KMS-11 (cell line): ENCODE data around the gene TAMALIN.

ENCODE experiments used
- H2AFZ ChIP-seq: fragments of 200-600 bp; sonication (generic); 2 replicates; pipeline ENCODE4 v1.6.1; 2016; ENCODE audit warnings: antibody characterized with exemption, mixed run types, low read depth
- H3K27ac ChIP-seq: fragments of 200-600 bp; sonication (generic); 2 replicates; pipeline ENCODE4 v1.6.1; 2016; ENCODE audit warnings: mild to moderate bottlenecking, mixed run types
- H3K27me3 ChIP-seq: fragments of 200-600 bp; sonication (generic); 2 replicates; pipeline ENCODE4 v1.6.1; 2017; ENCODE audit warnings: mild to moderate bottlenecking, low read depth, mixed run types, moderate library complexity; ENCODE audit not compliant: insufficient read depth
- H3K36me3 ChIP-seq: fragments of 200-600 bp; sonication (generic); 2 replicates; pipeline ENCODE4 v1.6.1; 2017; ENCODE audit warnings: mild to moderate bottlenecking, mixed run types; ENCODE audit not compliant: insufficient read depth
- H3K4me1 ChIP-seq: fragments of 200-600 bp; sonication (generic); 2 replicates; pipeline ENCODE4 v1.6.1; 2016; ENCODE audit warnings: mild to moderate bottlenecking, low read depth, mixed run types; ENCODE audit not compliant: poor library complexity, severe bottlenecking
- H3K4me2 ChIP-seq: fragments of 200-600 bp; sonication (generic); 2 replicates; pipeline ENCODE4 v1.7.0; 2016; ENCODE audit warnings: mild to moderate bottlenecking, mixed run types
- H3K4me3 ChIP-seq: fragments of 200-600 bp; sonication (generic); IDR thresholded peaks from 2 replicates; pipeline ENCODE4 v1.6.1; 2017; ENCODE audit warnings: low read depth, low read length, mixed read lengths; ENCODE audit not compliant: insufficient read depth
- H3K79me2 ChIP-seq: fragments of 200-600 bp; sonication (generic); 2 replicates; pipeline ENCODE4 v1.6.1; 2016; ENCODE audit warnings: low read depth, mixed run types; ENCODE audit not compliant: insufficient read depth
- H3K9ac ChIP-seq: fragments of 200-600 bp; sonication (generic); 2 replicates; pipeline ENCODE4 v1.6.1; 2016; ENCODE audit warnings: mild to moderate bottlenecking, mixed run types
- H4K20me1 ChIP-seq: fragments of 200-600 bp; sonication (generic); 2 replicates; pipeline ENCODE4 v1.6.1; 2016; ENCODE audit warnings: mild to moderate bottlenecking, mixed run types; ENCODE audit not compliant: insufficient read depth
- TF ChIP-seq, protein P1 (sequence below): fragments of 200-600 bp; sonication (generic); conservative IDR thresholded peaks from 2 replicates; pipeline ENCODE4 v1.6.1; 2017; ENCODE audit warnings: low read depth, mild to moderate bottlenecking, antibody characterized with exemption, low read length, moderate library complexity, mixed read lengths

Gene TAMALIN

DNA sequence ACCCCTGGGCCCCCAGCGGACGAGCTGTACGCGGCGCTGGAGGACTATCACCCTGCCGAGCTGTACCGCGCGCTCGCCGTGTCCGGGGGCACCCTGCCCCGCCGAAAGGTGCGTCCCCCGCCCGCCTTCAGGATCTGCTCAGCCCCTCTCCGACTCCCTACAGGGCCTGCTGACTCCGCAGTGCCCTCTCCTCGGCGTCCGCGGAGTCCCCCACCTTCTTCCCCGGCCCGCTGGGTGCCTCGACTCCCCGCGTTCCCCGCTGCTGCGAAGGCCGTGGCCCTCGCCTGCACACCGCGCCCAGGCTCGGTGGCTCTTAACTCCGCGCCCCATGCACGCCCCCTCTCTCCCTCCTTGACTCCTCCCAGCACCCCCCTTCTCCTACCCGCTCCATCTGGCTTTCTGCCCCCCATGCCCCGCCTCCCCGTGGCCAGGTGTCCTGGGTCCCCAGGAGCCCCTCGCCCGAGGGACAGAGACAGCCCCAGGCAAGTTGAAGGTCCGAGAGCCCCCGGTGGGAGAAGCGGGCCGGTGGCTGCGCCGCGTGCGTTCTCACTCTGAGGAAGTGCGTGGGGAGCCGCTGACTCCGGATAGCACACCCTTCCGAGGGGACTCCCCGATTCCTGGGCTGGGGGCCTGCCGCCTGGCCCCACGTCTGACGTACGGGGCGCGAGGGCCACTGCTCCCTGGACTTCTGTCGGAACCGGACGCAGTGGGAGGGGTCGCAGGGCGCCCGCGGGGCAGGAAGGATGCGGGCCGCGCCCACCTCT is 594 bp downstream of the TAMALIN start:
- H4K20me1 ChIP-seq = no peaks in the 10 kb centered on the region
- H3K4me2 ChIP-seq = no peak overlapping the region
- peaks cover 36% of the 10 kb centered on the region for H3K27me3 ChIP-seq
- no peaks in the 10 kb centered on the region for H3K36me3 ChIP-seq
- TF ChIP-seq, protein P1, sequence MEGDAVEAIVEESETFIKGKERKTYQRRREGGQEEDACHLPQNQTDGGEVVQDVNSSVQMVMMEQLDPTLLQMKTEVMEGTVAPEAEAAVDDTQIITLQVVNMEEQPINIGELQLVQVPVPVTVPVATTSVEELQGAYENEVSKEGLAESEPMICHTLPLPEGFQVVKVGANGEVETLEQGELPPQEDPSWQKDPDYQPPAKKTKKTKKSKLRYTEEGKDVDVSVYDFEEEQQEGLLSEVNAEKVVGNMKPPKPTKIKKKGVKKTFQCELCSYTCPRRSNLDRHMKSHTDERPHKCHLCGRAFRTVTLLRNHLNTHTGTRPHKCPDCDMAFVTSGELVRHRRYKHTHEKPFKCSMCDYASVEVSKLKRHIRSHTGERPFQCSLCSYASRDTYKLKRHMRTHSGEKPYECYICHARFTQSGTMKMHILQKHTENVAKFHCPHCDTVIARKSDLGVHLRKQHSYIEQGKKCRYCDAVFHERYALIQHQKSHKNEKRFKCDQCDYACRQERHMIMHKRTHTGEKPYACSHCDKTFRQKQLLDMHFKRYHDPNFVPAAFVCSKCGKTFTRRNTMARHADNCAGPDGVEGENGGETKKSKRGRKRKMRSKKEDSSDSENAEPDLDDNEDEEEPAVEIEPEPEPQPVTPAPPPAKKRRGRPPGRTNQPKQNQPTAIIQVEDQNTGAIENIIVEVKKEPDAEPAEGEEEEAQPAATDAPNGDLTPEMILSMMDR = no peak
- H3K9ac ChIP-seq = no peak overlapping the region
- no peak overlapping the region for H3K27ac ChIP-seq
- H2AFZ ChIP-seq = no peak overlapping the region
- H3K4me1 ChIP-seq = no peaks in the 10 kb centered on the region
- no peaks in the 10 kb centered on the region for H3K79me2 ChIP-seq
- no peak overlapping the region for H3K4me3 ChIP-seq

- H3K4me1 ChIP-seq = no peaks in the 10 kb centered on the region
- no peaks in the 10 kb centered on the region for H3K79me2 ChIP-seq
- H3K4me3 ChIP-seq = no peak overlapping the region
- H3K27me3 ChIP-seq = peaks cover 36% of the 10 kb centered on the region
- H2AFZ ChIP-seq = no peak overlapping the region
- no peak overlapping the region for H3K9ac ChIP-seq
- H4K20me1 ChIP-seq = no peaks in the 10 kb centered on the region
- no peaks in the 10 kb centered on the region for H3K36me3 ChIP-seq
- TF ChIP-seq, protein P1 = no peak
- no peak overlapping the region for H3K27ac ChIP-seq
- H3K4me2 ChIP-seq = no peak overlapping the region
Measured at GRCh38 chr12:52007982-52008510, 1.3 kb downstream of the TAMALIN start.

DNA sequence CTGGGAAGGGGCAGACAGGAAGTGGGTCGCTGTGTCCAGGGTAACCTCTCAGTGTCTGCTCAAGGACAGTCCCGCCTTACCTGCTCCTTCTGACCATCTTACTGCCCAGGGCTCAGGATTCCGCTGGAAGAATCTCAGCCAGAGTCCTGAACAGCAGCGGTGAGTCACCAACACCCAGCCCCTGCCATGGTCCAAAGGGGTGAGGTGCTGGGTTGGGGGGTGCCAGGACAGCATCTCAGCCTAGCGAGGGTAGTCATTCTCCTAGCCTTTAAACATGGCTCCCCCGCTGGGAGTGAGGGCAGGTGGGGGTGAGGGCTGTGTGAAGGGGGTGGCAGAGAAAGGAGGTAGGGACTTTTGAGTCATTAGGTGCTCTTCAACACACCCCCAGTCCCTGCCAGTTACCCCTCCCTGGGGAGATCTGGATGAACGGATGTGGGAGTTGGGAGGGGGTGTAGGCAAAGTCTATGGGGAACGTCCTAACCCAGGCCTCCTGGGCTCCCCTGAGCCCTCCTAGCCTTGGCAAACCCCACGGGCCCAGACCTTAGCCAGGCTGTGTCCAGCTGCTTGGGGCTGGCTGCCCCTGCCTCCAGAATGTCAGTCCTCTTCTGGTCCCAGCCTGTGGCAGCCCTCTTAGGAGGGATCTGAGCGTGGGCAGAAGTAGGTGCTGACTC is 2.5 kb downstream of the TAMALIN start:
- Histone ChIP-seq H4K20me1 (no peaks in the 10 kb centered on the region), H3K4me3 (no peak overlapping the region), H3K27ac (no peak overlapping the region), H2AFZ (no peak overlapping the region), H3K79me2 (no peaks in the 10 kb centered on the region), H3K4me1 (no peaks in the 10 kb centered on the region), H3K36me3 (no peaks in the 10 kb centered on the region), H3K27me3 (peaks cover 35% of the 10 kb centered on the region), H3K9ac (no peak overlapping the region), H3K4me2 (no peak overlapping the region)
- TF ChIP-seq, protein P1 = no peak

DNA sequence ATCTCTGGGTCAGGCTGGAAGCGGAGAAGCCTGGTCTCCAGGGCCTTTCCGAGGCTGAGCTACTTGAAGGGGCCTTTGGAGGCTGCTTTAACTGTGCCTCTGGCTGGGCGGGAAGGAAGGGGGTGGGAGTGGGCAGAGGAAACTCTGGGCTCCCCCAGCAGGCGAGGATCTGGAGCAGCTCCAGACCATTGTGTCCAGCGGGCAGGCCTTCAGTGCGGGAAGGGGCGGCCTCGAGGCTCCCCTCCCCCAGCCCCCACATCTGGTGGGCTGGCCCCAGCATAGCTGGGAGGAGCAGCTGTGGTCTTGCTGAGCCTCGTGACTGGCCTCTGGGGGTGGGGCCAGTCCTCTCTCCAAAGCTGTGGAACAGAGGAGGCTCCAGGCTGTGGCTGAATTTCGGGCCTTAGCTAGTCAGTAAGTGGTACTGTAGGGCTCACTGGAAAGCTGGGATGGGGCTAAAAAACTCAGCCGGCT is 3.4 kb downstream of the TAMALIN start:
- H3K4me3 ChIP-seq = no peak overlapping the region
- H3K4me2 ChIP-seq = no peak overlapping the region
- no peak overlapping the region for H2AFZ ChIP-seq
- H4K20me1 ChIP-seq = no peaks in the 10 kb centered on the region
- H3K27ac ChIP-seq = no peak overlapping the region
- H3K4me1 ChIP-seq = no peaks in the 10 kb centered on the region
- H3K27me3 ChIP-seq = peaks cover 28% of the 10 kb centered on the region
- TF ChIP-seq, protein P1 = no peak
- no peaks in the 10 kb centered on the region for H3K36me3 ChIP-seq
- H3K79me2 ChIP-seq = no peaks in the 10 kb centered on the region
- no peak overlapping the region for H3K9ac ChIP-seq
